Activated T-cell treated with anti-CD3 and anti-CD28 coated beads for 4 hours (primary cell): ENCODE data around the gene CALY.
A peak's percentile ranks its signal among the peaks of the same experiment; 100 is the strongest.

Experiments used
- DNase-seq: peaks from one replicate; pipeline ENCODE4 v3.0.0-alpha.2; 2020

Gene CALY

GRCh38 chr10:133365461-133366129, 28.9 kb upstream of the CALY start:
- DNase-seq = no peak

GRCh38 chr10:133364645-133365431, 28.1 kb upstream of the CALY start:
- DNase-seq = no peak

- no peak for DNase-seq
Measured at GRCh38 chr10:133362846-133363245, 26.1 kb upstream of the CALY start.

GRCh38 chr10:133361773-133362441, 25.2 kb upstream of the CALY start:
- no peak for DNase-seq

GRCh38 chr10:133361227-133361626, 24.5 kb upstream of the CALY start:
- no peak for DNase-seq

GRCh38 chr10:133359972-133360610, 23.4 kb upstream of the CALY start:
- DNase-seq = no peak

GRCh38 chr10:133359554-133359971, 22.9 kb upstream of the CALY start:
- DNase-seq = no peak

GRCh38 chr10:133358925-133359310, 22.2 kb upstream of the CALY start:
- no peak for DNase-seq

DNA sequence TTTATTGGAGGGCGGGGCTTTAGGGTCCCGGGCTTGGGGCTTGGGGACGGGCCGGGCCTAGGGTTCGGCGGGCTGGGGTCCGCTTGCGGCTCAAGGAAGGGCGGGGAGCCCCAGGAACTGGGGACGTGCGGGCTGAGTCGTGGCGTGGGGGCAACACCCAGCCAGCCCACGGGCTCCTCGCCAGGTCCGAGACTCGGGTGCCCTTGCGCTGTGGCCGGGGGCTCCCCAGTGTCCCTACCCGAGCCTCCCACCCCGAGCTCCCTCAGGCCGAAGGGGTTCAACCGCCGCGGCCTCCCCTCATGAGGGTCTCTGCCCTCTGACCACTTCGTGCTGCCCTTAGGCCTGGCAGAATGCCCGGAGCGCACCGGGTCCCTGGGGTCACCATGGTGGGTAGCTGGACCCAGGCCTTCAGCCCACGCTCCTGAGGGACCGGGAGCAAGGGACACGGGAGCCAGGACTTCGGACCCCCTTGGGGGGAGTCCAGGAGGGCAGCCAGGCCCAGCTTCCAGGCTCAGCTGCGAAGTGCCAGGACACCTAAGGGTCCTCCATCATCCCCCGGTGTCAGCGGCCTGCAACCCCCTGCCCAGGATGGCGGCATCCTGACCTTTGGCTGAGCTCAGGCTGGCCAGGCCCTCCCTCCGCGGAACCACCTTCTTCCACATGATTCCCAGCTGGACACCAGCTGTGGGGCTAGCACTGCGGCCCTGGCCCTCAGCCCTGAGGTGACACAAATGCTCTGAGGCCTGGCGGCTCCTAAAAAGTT, 21.6 kb upstream of the CALY start:
- DNase-seq = no peak

DNA sequence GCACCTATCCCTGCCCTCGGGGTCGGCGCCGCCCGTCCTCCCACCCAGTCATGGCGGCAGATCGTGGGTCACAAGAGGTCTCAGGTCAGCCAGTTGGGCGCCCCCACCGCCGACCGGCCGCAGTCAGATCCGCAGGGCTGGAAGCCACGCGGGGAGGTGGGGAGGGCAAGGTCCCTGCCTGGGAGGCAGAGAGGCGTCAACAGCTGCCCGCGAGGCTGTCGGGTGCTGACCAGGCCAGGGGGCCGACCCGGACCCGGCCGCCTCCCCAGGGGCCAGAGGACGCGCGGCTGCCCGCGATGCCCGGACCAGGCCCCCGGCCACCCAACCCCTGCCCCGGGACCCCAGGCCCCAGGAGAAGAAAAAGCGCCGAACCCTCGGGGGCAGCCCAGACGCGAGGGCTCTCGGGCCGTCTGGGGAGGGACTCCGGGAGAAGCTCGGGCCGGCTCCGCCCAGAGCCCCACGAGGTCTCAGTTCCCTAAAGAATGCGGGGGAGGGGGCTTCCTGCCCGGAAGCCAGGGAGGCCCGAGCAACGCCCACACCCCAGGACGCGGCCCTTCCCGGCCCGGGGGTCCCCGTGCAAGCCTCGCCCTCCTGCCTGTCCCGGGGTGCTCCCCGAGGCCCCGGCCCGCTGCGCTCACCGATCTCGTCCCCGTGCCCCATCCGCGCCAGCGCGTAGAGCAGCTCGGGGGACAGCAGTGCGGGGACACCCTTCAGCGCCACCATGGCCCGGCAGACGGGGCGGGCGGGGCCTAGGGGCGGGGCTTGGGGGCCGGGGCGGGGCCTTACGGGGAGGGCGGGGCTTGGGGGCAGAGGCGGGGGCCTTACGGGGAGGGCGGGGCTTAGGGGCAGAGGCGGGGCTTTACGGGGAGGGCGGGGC, 20.8 kb upstream of the CALY start, which contains the start of gene FUOM:
Gene FUOM (minus strand): TSS at position 735 of the 877 bp plus-strand sequence. CDS start 12 bp downstream, at position 723.
- DNase-seq = peak; percentile 54

GRCh38 chr10:133356549-133357284, 20.0 kb upstream of the CALY start:
- DNase-seq = no peak

GRCh38 chr10:133355991-133356390, 19.3 kb upstream of the CALY start:
- no peak for DNase-seq

DNA sequence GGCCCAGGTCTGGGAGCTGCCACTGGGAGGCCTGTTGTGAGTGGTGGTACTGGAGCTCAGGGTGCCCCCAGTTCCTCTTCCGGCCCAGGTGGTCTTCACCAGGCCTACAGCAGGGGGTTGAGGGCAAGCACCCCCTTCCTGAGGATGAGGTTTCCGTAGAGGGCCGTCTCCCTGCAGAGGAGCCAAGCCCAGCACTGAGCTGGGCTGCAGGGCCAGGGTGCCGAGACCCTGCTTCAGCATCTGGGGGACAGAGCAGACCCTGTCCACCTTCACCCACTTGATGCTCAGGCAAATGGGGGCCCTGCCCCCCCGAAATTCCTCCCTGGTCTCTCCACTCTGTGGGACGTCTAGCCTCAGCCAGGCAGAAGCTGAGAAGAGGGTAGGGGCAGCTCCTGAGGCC, 18.6 kb upstream of the CALY start:
- no peak for DNase-seq

GRCh38 chr10:133354672-133355240, 18.1 kb upstream of the CALY start:
- DNase-seq = no peak

- no peak for DNase-seq
Measured at GRCh38 chr10:133353988-133354605, 17.4 kb upstream of the CALY start.

DNA sequence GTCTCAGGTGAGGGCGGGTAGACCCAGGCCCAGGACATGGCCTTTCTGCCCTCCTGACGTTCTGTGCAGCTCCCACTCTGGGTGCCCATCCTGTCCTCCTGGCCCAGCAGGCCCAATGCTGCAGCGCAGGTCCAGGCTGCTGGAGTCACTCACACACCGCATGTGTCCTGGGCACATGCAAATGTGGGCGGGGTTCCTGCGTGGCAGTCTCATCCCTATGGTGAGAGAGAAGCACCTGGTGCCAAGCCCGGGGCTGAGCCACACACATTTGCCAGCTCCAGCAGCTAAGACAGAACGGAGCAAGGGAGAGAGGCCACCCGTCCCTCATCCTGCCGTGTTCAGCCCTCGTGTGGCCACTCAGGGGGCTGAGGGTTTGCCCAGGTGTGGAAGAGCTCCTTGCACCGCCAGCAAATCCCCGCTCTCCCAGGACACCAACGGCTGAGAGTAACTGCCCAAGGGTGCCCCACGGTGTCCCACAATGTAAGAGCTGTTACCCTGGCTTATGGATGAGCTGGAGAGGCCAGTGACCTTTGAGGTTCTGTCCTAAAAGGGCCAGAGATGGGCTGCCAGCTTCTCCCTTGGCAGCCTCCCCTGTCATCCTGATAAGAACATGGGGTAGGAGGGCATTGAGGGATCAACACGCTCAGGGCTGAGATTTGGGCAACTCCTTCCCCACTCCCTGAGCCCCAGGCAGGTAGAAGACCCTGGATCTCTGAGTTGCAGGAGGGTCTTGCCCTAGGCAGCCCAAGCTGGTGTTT, 16.7 kb upstream of the CALY start:
- DNase-seq = no peak

DNA sequence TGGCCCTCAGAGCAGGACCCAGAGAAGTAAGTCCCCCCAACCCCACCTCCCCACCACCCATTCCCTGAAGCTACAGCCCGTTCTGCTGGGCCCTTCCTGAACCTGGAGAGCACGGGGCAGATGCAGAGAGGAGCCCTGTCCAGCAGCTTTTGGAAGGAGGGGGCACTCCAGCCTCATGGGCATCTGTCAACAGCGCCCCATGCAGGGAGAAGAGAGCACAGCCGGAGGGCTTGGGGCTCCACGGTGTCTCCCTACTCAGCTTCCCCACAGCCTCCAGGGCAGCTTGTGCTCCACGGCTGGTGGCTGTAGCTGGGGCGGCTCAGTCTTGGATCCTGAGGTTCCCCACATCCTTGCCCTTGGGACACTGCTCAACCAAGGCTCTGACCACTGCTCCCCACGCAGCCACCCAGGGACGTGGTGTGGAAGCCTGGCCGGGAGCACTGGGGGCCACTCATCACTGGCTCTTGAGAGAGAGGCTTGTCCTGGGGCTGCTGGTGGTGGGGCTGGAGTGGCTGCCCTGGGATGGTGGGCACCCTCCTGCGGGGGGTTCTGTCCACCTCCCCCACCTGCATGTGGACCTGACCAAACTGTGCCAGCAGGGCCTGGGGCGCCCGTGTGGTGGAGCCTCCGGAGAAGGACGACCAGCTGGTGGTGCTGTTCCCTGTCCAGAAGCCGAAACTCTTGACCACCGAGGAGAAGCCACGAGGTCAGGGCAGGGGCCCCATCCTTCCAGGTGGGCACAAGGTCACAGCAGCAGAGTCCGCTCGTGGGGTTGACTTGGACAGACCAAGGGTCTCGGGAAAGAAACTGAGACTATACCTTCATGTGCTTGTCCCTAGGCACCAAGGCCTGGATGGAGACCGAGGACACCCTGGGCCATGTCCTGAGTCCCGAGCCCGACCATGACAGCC, 15.0 kb upstream of the CALY start:
- no peak for DNase-seq

DNA sequence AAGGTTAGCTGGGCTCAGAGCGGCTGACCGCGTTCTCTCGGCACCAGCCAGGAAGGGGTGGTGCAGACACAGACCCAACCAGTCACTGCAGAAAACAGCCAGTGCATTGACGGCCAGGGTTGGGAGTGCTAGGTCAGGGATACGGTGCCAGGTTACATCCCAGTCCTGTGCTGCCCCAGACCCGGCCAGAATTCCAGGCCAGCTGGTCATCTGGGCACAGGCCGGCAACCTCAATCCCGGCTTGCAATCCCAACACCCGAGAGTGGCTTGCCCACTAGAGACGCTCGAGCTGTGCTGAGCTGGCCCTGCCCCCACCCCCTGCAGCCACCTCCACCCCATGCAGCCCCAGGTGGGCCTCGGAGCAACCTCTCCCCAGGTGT, 14.2 kb upstream of the CALY start:
- no peak for DNase-seq
